WTC11 (cell line): ENCODE results near the gene GRIK5. TPM values are rescaled to one million over a fixed set of nuclear protein-coding genes. Genes with fewer than 3 reads are reported as not detected.
"Not testable (repeated sequence)": the region's sequence is repeated elsewhere in the genome, so short reads cannot be mapped to it uniquely, and the experiment has no call there.

Source experiments
- ATAC-seq: fragments of 200-7000 bp; cut with Tn5 transposase; 2 replicates; pipeline ENCODE4 v1.10.0; 2021; ENCODE audit warnings: mild to moderate bottlenecking, moderate library complexity
- CTCF ChIA-PET: fragments of 300-600 bp; sonication (Branson Sonifier 250); formaldehyde crosslinking; loops from one replicate; lab custom pipeline; 2021; ENCODE audit warnings: antibody characterized with exemption; lab: Charles Lee
- POLR2A ChIA-PET: fragments of 350-600 bp; sonication (Branson Sonifier 250); formaldehyde crosslinking; loops from one replicate; lab custom pipeline; 2021; ENCODE audit warnings: antibody characterized with exemption; lab: Charles Lee
- DNase-seq: peaks from one replicate; pipeline ENCODE4 v3.0.0; 2021; ENCODE audit warnings: low spot score
- H3K27ac Mint-ChIP-seq: 2 replicates; pipeline ENCODE4 v1.8.0; 2021; ENCODE audit warnings: mixed read lengths
- H3K27me3 Mint-ChIP-seq: 2 replicates; pipeline ENCODE4 v1.8.0; 2021; ENCODE audit warnings: low read depth, mild to moderate bottlenecking, moderate library complexity, mixed read lengths
- H3K36me3 Mint-ChIP-seq: 2 replicates; pipeline ENCODE4 v1.8.0; 2021; ENCODE audit warnings: mixed read lengths
- H3K4me1 Mint-ChIP-seq: 2 replicates; pipeline ENCODE4 v1.8.0; 2022; ENCODE audit warnings: mixed read lengths
- H3K4me3 Mint-ChIP-seq: 2 replicates; pipeline ENCODE4 v1.8.0; 2021; ENCODE audit warnings: mild to moderate bottlenecking, moderate library complexity, mixed read lengths
- H3K9me3 Mint-ChIP-seq: 2 replicates; pipeline ENCODE4 v1.8.0; 2021; ENCODE audit warnings: mixed read lengths
- GABPB1 ChIP-seq: sonication (generic); formaldehyde crosslinking; IDR thresholded peaks from 2 replicates; pipeline ENCODE4 v1.8.1; 2023; ENCODE audit warnings: mild to moderate bottlenecking, missing genetic modification reagents
- IRF2 ChIP-seq: sonication (generic); formaldehyde crosslinking; IDR thresholded peaks from 2 replicates; pipeline ENCODE4 v1.8.0; 2022; ENCODE audit warnings: low read depth, missing genetic modification reagents, borderline replicate concordance
- MAX ChIP-seq: sonication (generic); formaldehyde crosslinking; IDR thresholded peaks from 2 replicates; pipeline ENCODE4 v1.8.0; 2022; ENCODE audit warnings: mild to moderate bottlenecking, missing genetic modification reagents
- MYBL2 ChIP-seq: sonication (generic); formaldehyde crosslinking; IDR thresholded peaks from 2 replicates; pipeline ENCODE4 v1.8.1; 2023; ENCODE audit warnings: mild to moderate bottlenecking, moderate library complexity, missing genetic modification reagents
- NR3C1 ChIP-seq: sonication (generic); formaldehyde crosslinking; conservative IDR thresholded peaks from 2 replicates; pipeline ENCODE4 v1.8.1; 2023; ENCODE audit warnings: low read depth, mild to moderate bottlenecking, missing genetic modification reagents
- OVOL2 ChIP-seq: fragments of 250-450 bp; sonication (Bioruptor Pico); IDR thresholded peaks from 2 replicates; pipeline ENCODE4 v1.9.0; 2021; ENCODE audit warnings: mild to moderate bottlenecking, borderline replicate concordance
- PRRX2 ChIP-seq: fragments of 250-450 bp; sonication (Bioruptor Pico); IDR thresholded peaks from 2 replicates; pipeline ENCODE4 v1.8.0; 2021; ENCODE audit warnings: mild to moderate bottlenecking
- SMAD4 ChIP-seq: sonication (generic); formaldehyde crosslinking; IDR thresholded peaks from 2 replicates; pipeline ENCODE4 v1.8.0; 2022; ENCODE audit warnings: mild to moderate bottlenecking, missing genetic modification reagents
- SOX15 ChIP-seq: fragments of 250-450 bp; sonication (Bioruptor Pico); IDR thresholded peaks from 2 replicates; pipeline ENCODE4 v1.9.0; 2021; ENCODE audit warnings: mild to moderate bottlenecking
- TEAD4 ChIP-seq: sonication (generic); formaldehyde crosslinking; IDR thresholded peaks from 2 replicates; pipeline ENCODE4 v1.8.0; 2022; ENCODE audit warnings: mild to moderate bottlenecking, missing genetic modification reagents
- TP53 ChIP-seq: sonication (generic); formaldehyde crosslinking; IDR thresholded peaks from 2 replicates; pipeline ENCODE4 v1.8.1; 2023; ENCODE audit warnings: mild to moderate bottlenecking, missing genetic modification reagents
- USF2 ChIP-seq: sonication (generic); formaldehyde crosslinking; IDR thresholded peaks from 2 replicates; pipeline ENCODE4 v1.8.1; 2023; ENCODE audit warnings: mild to moderate bottlenecking, missing genetic modification reagents, moderate library complexity
- ZNF416 ChIP-seq: fragments of 250-450 bp; sonication (Bioruptor Pico); IDR thresholded peaks from 2 replicates; pipeline ENCODE4 v1.9.0; 2021; ENCODE audit warnings: mild to moderate bottlenecking, inconsistent platforms
- ZNF512 ChIP-seq: sonication (generic); formaldehyde crosslinking; IDR thresholded peaks from 2 replicates; pipeline ENCODE4 v1.8.1; 2022; ENCODE audit warnings: missing genetic modification reagents, borderline replicate concordance
- total RNA-seq: library from RNA; stranded (reverse); gene quantifications from 3 replicates; pipeline ENCODE4 v1.2.3, GENCODE V29; 2021
- TF ChIP-seq, protein P1 (sequence below): sonication (generic); formaldehyde crosslinking; IDR thresholded peaks from 2 replicates; pipeline ENCODE4 v1.8.1; 2022; ENCODE audit warnings: mild to moderate bottlenecking, missing genetic modification reagents, moderate library complexity, borderline replicate concordance
- TF ChIP-seq, protein P2 (sequence below): fragments of 250-450 bp; sonication (Bioruptor Pico); IDR thresholded peaks from 2 replicates; pipeline ENCODE4 v1.9.0; 2021; ENCODE audit warnings: moderate library complexity, mild to moderate bottlenecking, inconsistent platforms, borderline replicate concordance
- TF ChIP-seq, protein P3 (sequence below): sonication (generic); formaldehyde crosslinking; IDR thresholded peaks from 2 replicates; pipeline ENCODE4 v1.8.1; 2023; ENCODE audit warnings: mild to moderate bottlenecking, missing genetic modification reagents, moderate library complexity
- TF ChIP-seq, protein P4 (sequence below): sonication (generic); formaldehyde crosslinking; IDR thresholded peaks from 2 replicates; pipeline ENCODE4 v1.8.1; 2023; ENCODE audit warnings: mild to moderate bottlenecking, moderate library complexity, missing genetic modification reagents
- TF ChIP-seq, protein P5 (sequence below): fragments of 250-450 bp; sonication (Bioruptor Pico); IDR thresholded peaks from 2 replicates; pipeline ENCODE4 v1.9.0; 2021; ENCODE audit warnings: mild to moderate bottlenecking
- TF ChIP-seq, protein P6 (sequence below): sonication (generic); formaldehyde crosslinking; IDR thresholded peaks from 2 replicates; pipeline ENCODE4 v1.8.0; 2022; ENCODE audit warnings: mild to moderate bottlenecking, missing genetic modification reagents

The GRIK5 gene
- total RNA-seq, 1 experiment from 2014 or later, result 52.3 TPM

- not testable (repeated sequence) for H3K27me3 Mint-ChIP-seq, H3K9me3 Mint-ChIP-seq, H3K27ac Mint-ChIP-seq, ATAC-seq, H3K4me1 Mint-ChIP-seq, H3K4me3 Mint-ChIP-seq, DNase-seq
- H3K36me3 Mint-ChIP-seq, result peaks cover 14% of the 10 kb centered on the region
- POLR2A ChIA-PET, result interaction anchor here (0.6 kb wide), 1 partner anchor 23 kb away, joined by 8 read pairs; no protein-coding TSS in a partner anchor
- CTCF ChIA-PET, result interaction anchor here (0.6 to 4.5 kb wide), 8 partner anchors 9 to 172 kb away, joined by 3 to 18 read pairs (median 8); no protein-coding TSS in a partner anchor
Measured at GRCh38 chr19:42012747-42013146, 57.3 kb downstream of the GRIK5 start.

- TF ChIP-seq TP53 (CRISPR knock-in tag), result no peak
- peak; percentile 96 for TF ChIP-seq GABPB1 (CRISPR knock-in tag)
- ChIA-PET POLR2A (interaction anchor here (0.6 to 1.6 kb wide), 2 partner anchors 11 to 86 kb away, joined by 3 to 4 read pairs; no protein-coding TSS in a partner anchor), CTCF (interaction anchor here (0.6 to 4.5 kb wide), 6 partner anchors 11 to 257 kb away, joined by 3 to 18 read pairs (median 11); no protein-coding TSS in a partner anchor)
- DNase-seq, result no peak
- Mint-ChIP-seq H3K9me3 (no peaks in the 10 kb centered on the region), H3K27me3 (no peaks in the 10 kb centered on the region), H3K4me1 (no peaks in the 10 kb centered on the region), H3K27ac (no peak overlapping the region), H3K36me3 (peaks cover 12% of the 10 kb centered on the region), H3K4me3 (no peak overlapping the region)
- no peak for ATAC-seq
Measured at GRCh38 chr19:42010245-42011126, 59.5 kb downstream of the GRIK5 start.

- Mint-ChIP-seq H3K9me3 (no peaks in the 10 kb centered on the region), H3K27me3 (peaks cover 1% of the 10 kb centered on the region), H3K36me3 (peaks cover 31% of the 10 kb centered on the region), H3K4me3 (no peak overlapping the region), H3K27ac (no peak overlapping the region), H3K4me1 (peaks cover 8% of the 10 kb centered on the region; the same call in 1 of the 2 replicates)
- ChIA-PET CTCF (interaction anchor here (1.1 to 2.3 kb wide), 3 partner anchors 9 to 28 kb away, joined by 3 to 10 read pairs (median 6); no protein-coding TSS in a partner anchor), POLR2A (no interaction called here)
- TF ChIP-seq MAX (CRISPR knock-in tag) (no peak), MYBL2 (no peak), ZNF416 (no peak), IRF2 (no peak), TEAD4 (CRISPR knock-in tag) (no peak), SOX15 (CRISPR knock-in tag) (no peak), SMAD4 (CRISPR knock-in tag) (no peak), PRRX2 (no peak), ZNF512 (CRISPR knock-in tag) (no peak), NR3C1 (CRISPR knock-in tag) (no peak), OVOL2 (CRISPR knock-in tag) (no peak), USF2 (CRISPR knock-in tag) (no peak)
- TF ChIP-seq, protein P1, sequence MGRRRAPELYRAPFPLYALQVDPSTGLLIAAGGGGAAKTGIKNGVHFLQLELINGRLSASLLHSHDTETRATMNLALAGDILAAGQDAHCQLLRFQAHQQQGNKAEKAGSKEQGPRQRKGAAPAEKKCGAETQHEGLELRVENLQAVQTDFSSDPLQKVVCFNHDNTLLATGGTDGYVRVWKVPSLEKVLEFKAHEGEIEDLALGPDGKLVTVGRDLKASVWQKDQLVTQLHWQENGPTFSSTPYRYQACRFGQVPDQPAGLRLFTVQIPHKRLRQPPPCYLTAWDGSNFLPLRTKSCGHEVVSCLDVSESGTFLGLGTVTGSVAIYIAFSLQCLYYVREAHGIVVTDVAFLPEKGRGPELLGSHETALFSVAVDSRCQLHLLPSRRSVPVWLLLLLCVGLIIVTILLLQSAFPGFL (CRISPR knock-in tag), result no peak
- TF ChIP-seq, protein P2, sequence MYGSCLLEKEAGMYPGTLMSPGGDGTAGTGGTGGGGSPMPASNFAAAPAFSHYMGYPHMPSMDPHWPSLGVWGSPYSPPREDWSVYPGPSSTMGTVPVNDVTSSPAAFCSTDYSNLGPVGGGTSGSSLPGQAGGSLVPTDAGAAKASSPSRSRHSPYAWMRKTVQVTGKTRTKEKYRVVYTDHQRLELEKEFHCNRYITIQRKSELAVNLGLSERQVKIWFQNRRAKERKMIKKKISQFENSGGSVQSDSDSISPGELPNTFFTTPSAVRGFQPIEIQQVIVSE (CRISPR knock-in tag), result no peak
- TF ChIP-seq, protein P3, sequence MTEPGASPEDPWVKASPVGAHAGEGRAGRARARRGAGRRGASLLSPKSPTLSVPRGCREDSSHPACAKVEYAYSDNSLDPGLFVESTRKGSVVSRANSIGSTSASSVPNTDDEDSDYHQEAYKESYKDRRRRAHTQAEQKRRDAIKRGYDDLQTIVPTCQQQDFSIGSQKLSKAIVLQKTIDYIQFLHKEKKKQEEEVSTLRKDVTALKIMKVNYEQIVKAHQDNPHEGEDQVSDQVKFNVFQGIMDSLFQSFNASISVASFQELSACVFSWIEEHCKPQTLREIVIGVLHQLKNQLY, result no peak
- TF ChIP-seq, protein P4, sequence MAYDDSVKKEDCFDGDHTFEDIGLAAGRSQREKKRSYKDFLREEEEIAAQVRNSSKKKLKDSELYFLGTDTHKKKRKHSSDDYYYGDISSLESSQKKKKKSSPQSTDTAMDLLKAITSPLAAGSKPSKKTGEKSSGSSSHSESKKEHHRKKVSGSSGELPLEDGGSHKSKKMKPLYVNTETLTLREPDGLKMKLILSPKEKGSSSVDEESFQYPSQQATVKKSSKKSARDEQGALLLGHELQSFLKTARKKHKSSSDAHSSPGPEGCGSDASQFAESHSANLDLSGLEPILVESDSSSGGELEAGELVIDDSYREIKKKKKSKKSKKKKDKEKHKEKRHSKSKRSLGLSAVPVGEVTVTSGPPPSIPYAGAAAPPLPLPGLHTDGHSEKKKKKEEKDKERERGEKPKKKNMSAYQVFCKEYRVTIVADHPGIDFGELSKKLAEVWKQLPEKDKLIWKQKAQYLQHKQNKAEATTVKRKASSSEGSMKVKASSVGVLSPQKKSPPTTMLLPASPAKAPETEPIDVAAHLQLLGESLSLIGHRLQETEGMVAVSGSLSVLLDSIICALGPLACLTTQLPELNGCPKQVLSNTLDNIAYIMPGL (CRISPR knock-in tag), result no peak
- TF ChIP-seq, protein P5, sequence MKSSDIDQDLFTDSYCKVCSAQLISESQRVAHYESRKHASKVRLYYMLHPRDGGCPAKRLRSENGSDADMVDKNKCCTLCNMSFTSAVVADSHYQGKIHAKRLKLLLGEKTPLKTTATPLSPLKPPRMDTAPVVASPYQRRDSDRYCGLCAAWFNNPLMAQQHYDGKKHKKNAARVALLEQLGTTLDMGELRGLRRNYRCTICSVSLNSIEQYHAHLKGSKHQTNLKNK (CRISPR knock-in tag), result no peak
- TF ChIP-seq, protein P6, sequence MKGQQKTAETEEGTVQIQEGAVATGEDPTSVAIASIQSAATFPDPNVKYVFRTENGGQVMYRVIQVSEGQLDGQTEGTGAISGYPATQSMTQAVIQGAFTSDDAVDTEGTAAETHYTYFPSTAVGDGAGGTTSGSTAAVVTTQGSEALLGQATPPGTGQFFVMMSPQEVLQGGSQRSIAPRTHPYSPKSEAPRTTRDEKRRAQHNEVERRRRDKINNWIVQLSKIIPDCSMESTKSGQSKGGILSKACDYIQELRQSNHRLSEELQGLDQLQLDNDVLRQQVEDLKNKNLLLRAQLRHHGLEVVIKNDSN (CRISPR knock-in tag), result no peak
- DNase-seq, result no peak
- ATAC-seq, result no peak
Measured at GRCh38 chr19:42006569-42006968, 63.4 kb downstream of the GRIK5 start.
